Measurements from ENCODE around the gene SPATA17.

Gene SPATA17

DNA sequence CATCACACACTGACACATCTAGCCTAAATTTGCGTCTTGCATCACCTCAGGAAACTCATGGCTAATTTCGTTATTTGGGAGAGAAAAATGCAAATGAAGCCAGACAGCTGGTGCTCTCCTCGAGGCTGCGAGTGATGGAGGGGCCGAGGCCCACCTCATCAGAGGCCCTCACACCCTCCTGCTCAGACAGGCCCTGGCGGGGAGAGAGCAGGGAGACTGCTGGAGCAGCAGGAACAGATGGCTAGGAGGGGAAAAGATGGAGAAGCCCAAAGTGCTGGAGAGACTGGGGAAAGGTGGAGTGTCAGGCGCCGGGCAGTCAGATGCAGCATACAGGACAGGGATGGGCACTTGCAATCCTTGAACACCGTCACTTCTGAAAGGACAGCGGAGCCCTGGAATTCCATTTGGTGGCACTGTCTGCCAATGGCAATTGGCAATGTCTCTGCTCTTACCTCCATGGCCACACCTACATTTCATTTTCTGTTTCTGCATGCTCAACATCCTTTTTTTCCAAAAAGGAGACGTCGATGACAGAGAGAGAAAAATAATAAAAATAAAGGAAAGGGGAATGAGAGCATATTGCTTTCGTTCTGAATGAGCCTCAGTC is 286.2 kb downstream of the SPATA17 start:
- no peak for DNase-seq (ENCODE audit: low spot score)

DNA sequence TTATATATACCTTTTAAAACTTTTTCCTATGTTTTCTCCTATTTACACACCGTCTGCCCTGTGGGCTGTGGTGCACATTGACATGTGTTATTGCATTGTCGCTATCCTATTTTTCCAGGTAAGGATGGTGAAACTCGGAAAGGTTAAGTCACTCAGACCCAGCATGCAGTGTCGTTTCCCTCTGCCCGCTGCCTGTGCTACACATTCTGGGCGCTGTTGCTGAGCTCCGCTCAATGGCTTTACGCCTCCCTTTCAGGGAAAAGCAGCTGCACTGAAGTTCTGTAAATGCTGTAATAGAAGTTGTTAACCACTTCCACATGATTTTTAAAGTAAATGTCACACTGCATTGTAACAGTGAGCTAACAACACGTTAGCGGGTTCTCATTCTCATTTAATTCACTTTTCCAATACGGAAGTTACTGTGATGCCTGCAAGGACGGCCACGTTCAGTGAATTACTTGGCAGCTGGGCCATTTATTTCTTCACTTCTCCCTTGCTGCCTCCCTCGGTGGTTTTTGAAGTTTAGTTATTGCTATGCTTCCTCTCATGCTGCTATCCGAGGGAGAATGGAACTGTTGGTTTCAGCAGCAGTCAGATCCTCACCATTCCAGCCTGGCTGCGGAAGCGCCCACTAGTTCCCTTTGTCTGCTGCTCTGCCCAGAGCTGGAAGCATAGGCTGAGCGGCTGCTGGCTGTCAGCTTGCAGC is 288.7 kb downstream of the SPATA17 start:
- DNase-seq (ENCODE audit: low spot score) = peak; percentile 37
